Bronchial epithelial cell (primary cell): Measurements from ENCODE around the gene ZNF121. TPM values are rescaled to one million over a fixed set of nuclear protein-coding genes. Genes with fewer than 3 reads are reported as not detected.

Source experiments
- DNase-seq: peaks from one replicate; pipeline ENCODE4 v3.0.0-alpha.2; 2010; ENCODE audit warnings: low read depth
- FAIRE-seq: peaks from 2 replicates; lab custom pipeline; 2011; peaks lifted over from hg19 to GRCh38; lab: Jason Lieb, UNC
- H3K27me3 ChIP-seq: 2 replicates; pipeline ENCODE4 v1.5.1; 2011; ENCODE audit warnings: low read length; ENCODE audit not compliant: control insufficient read depth, insufficient read depth
- H3K36me3 ChIP-seq: 2 replicates; pipeline ENCODE4 v1.5.1; 2011; ENCODE audit warnings: low read length; ENCODE audit not compliant: control insufficient read depth, insufficient read depth
- H3K4me3 ChIP-seq: 2 replicates; pipeline ENCODE4 v1.5.1; 2011; ENCODE audit warnings: mild to moderate bottlenecking, low read depth, low read length, control low read depth
- CTCF ChIP-seq: IDR thresholded peaks from 2 replicates; pipeline ENCODE4 v1.5.1; 2011; ENCODE audit warnings: mild to moderate bottlenecking, moderate library complexity, low read length, control low read depth, inconsistent platforms; ENCODE audit not compliant: insufficient read depth, severe bottlenecking
- total RNA-seq: library from RNA; depleted of rRNA; stranded (reverse); fragments of >200 nt; gene quantifications from 2 replicates; pipeline ENCODE4 v1.2.1, GENCODE V29; 2014

The ZNF121 gene
- total RNA-seq, 1 donor from 2014 or later, result 48.7 TPM

GRCh38 chr19:9528757-9529336 lies 55.5 kb downstream of the ZNF121 start:
- DNase-seq (no peak), FAIRE-seq (no peak)
- H3K36me3 ChIP-seq, result peaks cover 34% of the 10 kb centered on the region
- H3K4me3 ChIP-seq, result no peak overlapping the region
- TF ChIP-seq CTCF, result no peak
- H3K27me3 ChIP-seq, result no peaks in the 10 kb centered on the region

- Histone ChIP-seq H3K36me3 (peaks cover 11% of the 10 kb centered on the region), H3K27me3 (no peaks in the 10 kb centered on the region), H3K4me3 (no peak overlapping the region)
- no peak for TF ChIP-seq CTCF
- DNase-seq (no peak), FAIRE-seq (no peak)
Observed at GRCh38 chr19:9523885-9524474, 60.3 kb downstream of the ZNF121 start.

Other genes with a start within 250 kb of the ZNF121 start
- gene ZNF177, start 221.5 kb downstream of the ZNF121 start, total RNA-seq, result 0.79 and 1.2 TPM in 2 replicates
- gene ZNF266, start 148.9 kb downstream of the ZNF121 start, total RNA-seq, result 9.5 and 10.3 TPM in 2 replicates
- under 0.01 and 0.38 TPM in 2 replicates for gene ZNF560, start 85.9 kb downstream of the ZNF121 start, total RNA-seq
- gene ZNF426, start 45.9 kb downstream of the ZNF121 start, total RNA-seq, result 17.6 and 19.2 TPM in 2 replicates
- gene ZNF561, start 36.7 kb upstream of the ZNF121 start, total RNA-seq, result 46.2 and 64.0 TPM in 2 replicates
- 43.4 and 49.2 TPM in 2 replicates for gene ZNF562, start 90.6 kb upstream of the ZNF121 start, total RNA-seq
- gene ZNF846, start 184.2 kb upstream of the ZNF121 start, total RNA-seq, result 3.7 and 12.3 TPM in 2 replicates
- gene FBXL12, start 234.6 kb upstream of the ZNF121 start, total RNA-seq, result 4.5 and 7.8 TPM in 2 replicates
- 260 and 314 TPM in 2 replicates for gene UBL5, start 243.4 kb upstream of the ZNF121 start, total RNA-seq